Measurements from ENCODE around the gene CDC34. TPM values are rescaled to one million over a fixed set of nuclear protein-coding genes. Genes with fewer than 3 reads are reported as not detected.
A peak's percentile ranks its signal among the peaks of the same experiment; 100 is the strongest.

Gene CDC34
- total RNA-seq, 1 experiment from 2014 or later = 112 TPM

GRCh38 chr19:512547-513365, 18.8 kb upstream of the CDC34 start:
- Histone ChIP-seq H3K4ac (ENCODE audit: low read depth, low read length) (no peak overlapping the region), H3T11ph (ENCODE audit: low read length) (no peak overlapping the region), H3K4me2 (ENCODE audit: insufficient read depth, insufficient read length, low read length) (no peak overlapping the region), H3K18ac (ENCODE audit: insufficient read length, low read depth, low read length) (no peak overlapping the region), H3K14ac (ENCODE audit: insufficient read depth, low read length) (no peak overlapping the region), H3K23me2 (ENCODE audit: insufficient read length, low read depth, low read length, poor library complexity, severe bottlenecking) (peaks cover 6% of the 10 kb centered on the region), H3K27ac (ENCODE audit: insufficient read length, low read depth, low read length) (no peak overlapping the region), H3K9ac (ENCODE audit: extremely low read depth, insufficient read length, low read length) (no peak overlapping the region), H3K79me2 (ENCODE audit: insufficient read depth, low read length) (no peaks in the 10 kb centered on the region), H2BK120ac (ENCODE audit: low read depth, low read length, poor library complexity, severe bottlenecking) (no peak overlapping the region), H2BK20ac (ENCODE audit: low read depth, low read length, poor library complexity, severe bottlenecking) (no peak overlapping the region), H2BK5ac (ENCODE audit: insufficient read length, low read length) (no peak overlapping the region), H2BK15ac (ENCODE audit: low read depth, low read length) (no peak overlapping the region), H3K27me3 (ENCODE audit: insufficient read depth, low read length) (no peaks in the 10 kb centered on the region), H2AFZ (ENCODE audit: low read length) (no peak overlapping the region), H4K91ac (ENCODE audit: insufficient read length, low read depth, low read length) (no peak overlapping the region), H4K20me1 (ENCODE audit: control insufficient read depth, insufficient read depth, insufficient read length) (peaks cover 5% of the 10 kb centered on the region), H3K79me1 (ENCODE audit: insufficient read depth, low read depth, low read length, poor library complexity, severe bottlenecking) (no peaks in the 10 kb centered on the region), H4K5ac (ENCODE audit: insufficient read length, low read depth, low read length) (no peak overlapping the region), H2BK12ac (ENCODE audit: insufficient read length, low read depth, low read length) (no peak overlapping the region), H3K9me3 (ENCODE audit: control insufficient read depth, low read depth, low read length) (no peaks in the 10 kb centered on the region), H4K8ac (replicated peaks; ENCODE audit: insufficient read length, low read depth, low read length) (no peak overlapping the region), H3K23ac (ENCODE audit: insufficient read length, low read depth, low read length) (no peak overlapping the region), H2AK5ac (ENCODE audit: insufficient read length, low read length) (no peak overlapping the region), H3K56ac (ENCODE audit: insufficient read length, low read depth, low read length) (no peak overlapping the region), H3K4me1 (ENCODE audit: insufficient read depth, low read length) (no peaks in the 10 kb centered on the region)
- TF ChIP-seq, protein P1, sequence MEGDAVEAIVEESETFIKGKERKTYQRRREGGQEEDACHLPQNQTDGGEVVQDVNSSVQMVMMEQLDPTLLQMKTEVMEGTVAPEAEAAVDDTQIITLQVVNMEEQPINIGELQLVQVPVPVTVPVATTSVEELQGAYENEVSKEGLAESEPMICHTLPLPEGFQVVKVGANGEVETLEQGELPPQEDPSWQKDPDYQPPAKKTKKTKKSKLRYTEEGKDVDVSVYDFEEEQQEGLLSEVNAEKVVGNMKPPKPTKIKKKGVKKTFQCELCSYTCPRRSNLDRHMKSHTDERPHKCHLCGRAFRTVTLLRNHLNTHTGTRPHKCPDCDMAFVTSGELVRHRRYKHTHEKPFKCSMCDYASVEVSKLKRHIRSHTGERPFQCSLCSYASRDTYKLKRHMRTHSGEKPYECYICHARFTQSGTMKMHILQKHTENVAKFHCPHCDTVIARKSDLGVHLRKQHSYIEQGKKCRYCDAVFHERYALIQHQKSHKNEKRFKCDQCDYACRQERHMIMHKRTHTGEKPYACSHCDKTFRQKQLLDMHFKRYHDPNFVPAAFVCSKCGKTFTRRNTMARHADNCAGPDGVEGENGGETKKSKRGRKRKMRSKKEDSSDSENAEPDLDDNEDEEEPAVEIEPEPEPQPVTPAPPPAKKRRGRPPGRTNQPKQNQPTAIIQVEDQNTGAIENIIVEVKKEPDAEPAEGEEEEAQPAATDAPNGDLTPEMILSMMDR (conservative IDR thresholded peaks at IDR 0.05) = no peak
- WGBS (ENCODE audit: extremely low coverage, insufficient read length, low lambda C conversion rate) = no CpG with 5 or more reads among the region's 62 CpGs
- Mint-ChIP-seq H3K27me3 (ENCODE audit: low read depth) (peaks cover 14% of the 10 kb centered on the region), H3K4me3 (peak overlapping the region in 1 of 2 experiments; percentile 65; a peak in 1 of 5 replicates), H3K27ac (no peak overlapping the region), H3K4me1 (peaks cover 19 to 26% of the 10 kb centered on the region in 2 experiments), H3K9me3 (peaks cover 5 to 7% of the 10 kb centered on the region in 2 experiments; a peak in 3 of 5 replicates), H3K36me3 (ENCODE audit: insufficient read depth in 1 of 3, low read depth in 3 of 3) (peaks cover 10 to 26% (median 10%) of the 10 kb centered on the region in 3 experiments; a peak in 6 of 7 replicates)
- no peak for DNase-seq

Data from H9 (cell line).